Tibial nerve (tissue), 4 donors: ENCODE measurements around the gene DUOXA2. TPM values are rescaled to one million over a fixed set of nuclear protein-coding genes. Genes with fewer than 3 reads are reported as not detected.

Experiments
- DNase-seq, 2 donors: peaks; one replicate each; pipeline ENCODE4 v3.0.0-alpha.2; 2019; ENCODE audit warnings: low spot score in 2 of 2
- H3K27ac ChIP-seq, 4 donors: fragments of 200-600 bp; sonication (generic) in 3 of 4; one replicate each; pipeline ENCODE4 v1.5.1; 2017 to 2019; ENCODE audit warnings: mild to moderate bottlenecking in 1 of 4
- H3K27me3 ChIP-seq, 2 donors: fragments of 200-600 bp; sonication (generic) in 1 of 2; one replicate each; pipeline versions ENCODE4 v1.5.1 to v1.6.0; 2017 to 2019
- H3K36me3 ChIP-seq, 3 donors: fragments of 200-600 bp; sonication (generic); one replicate each; pipeline ENCODE4 v1.5.1; 2018 to 2019
- H3K4me1 ChIP-seq, 4 donors: fragments of 200-600 bp; sonication (generic) in 3 of 4; one replicate each; pipeline ENCODE4 v1.5.1; 2017 to 2019
- H3K4me3 ChIP-seq, 4 donors: fragments of 200-600 bp; sonication (generic) in 3 of 4; one replicate each; pipeline ENCODE4 v1.5.1; 2017 to 2019; ENCODE audit warnings: mild to moderate bottlenecking in 1 of 4, moderate library complexity in 1 of 4
- H3K9me3 ChIP-seq, 4 donors: fragments of 200-600 bp; sonication (generic) in 3 of 4; one replicate each; pipeline ENCODE4 v1.5.1; 2017 to 2019
- CTCF ChIP-seq, 5 experiments: fragments of 200-600 bp in 3 of 5; fragments of 450-650 bp in 2 of 5; sonication (generic) in 3 of 5; IDR thresholded peaks; one replicate each; pipeline ENCODE4 v1.5.1; 2016 to 2019; ENCODE audit warnings: antibody characterized with exemption in 5 of 5, mild to moderate bottlenecking in 3 of 5, moderate library complexity in 2 of 5
- EP300 ChIP-seq, 2 donors: sonication (generic); formaldehyde crosslinking; IDR thresholded peaks; one replicate each; pipeline ENCODE4 v1.6.1; 2017; ENCODE audit warnings: antibody characterized with exemption in 2 of 2, mild to moderate bottlenecking in 1 of 2
- POLR2A ChIP-seq, 2 donors: fragments of 450-650 bp; IDR thresholded peaks; one replicate each; pipeline ENCODE4 v1.6.1; 2017; ENCODE audit warnings: antibody characterized with exemption in 2 of 2, mild to moderate bottlenecking in 2 of 2, moderate library complexity in 2 of 2
- WGBS, 2 donors: methylation state at CpG; one replicate each; pipeline ENCODE4 v1.1.5; 2018; 5-methylcytosine and 5-hydroxymethylcytosine counted together
- total RNA-seq, 4 donors: library from RNA; depleted of rRNA; stranded (reverse); fragments of >200 nt; gene quantifications; one replicate each; pipeline ENCODE4 v1.1.0, GENCODE V29; 2016

DUOXA2 gene
- total RNA-seq, 4 donors from 2014 or later: not detected

- no peak overlapping the region for H3K4me3 ChIP-seq
- no peaks in the 10 kb centered on the region for H3K27me3 ChIP-seq
- peaks cover 0 to 35% (median 0%) of the 10 kb centered on the region in 3 donors for H3K36me3 ChIP-seq
- WGBS, 2 donors: 72 to 74% methylated on average over 9 of the region's 9 CpGs
- no peak for DNase-seq
- no peaks in the 10 kb centered on the region for H3K4me1 ChIP-seq
- no peak for TF ChIP-seq EP300 (IDR thresholded peaks at IDR 0.05)
- TF ChIP-seq POLR2A (IDR thresholded peaks at IDR 0.05): no peak
- no peak for TF ChIP-seq CTCF (IDR thresholded peaks at IDR 0.05)
- H3K27ac ChIP-seq: no peak overlapping the region
- H3K9me3 ChIP-seq: no peaks in the 10 kb centered on the region
These were observed 30.6 kb downstream of the DUOXA2 start for GRCh38 chr15:45144775-45145174.

GRCh38 chr15:45146405-45146804, 32.3 kb downstream of the DUOXA2 start:
- whole genome bisulfite sequencing, 2 donors: 88 to 89% methylated on average over 4 of the region's 4 CpGs
- no peaks in the 10 kb centered on the region for H3K4me1 ChIP-seq
- DNase-seq: no peak
- H3K36me3 ChIP-seq: peaks cover 0 to 34% (median 0%) of the 10 kb centered on the region in 3 donors
- TF ChIP-seq EP300 (IDR thresholded peaks at IDR 0.05) (no peak), CTCF (IDR thresholded peaks at IDR 0.05) (no peak), POLR2A (IDR thresholded peaks at IDR 0.05) (no peak)
- H3K9me3 ChIP-seq: no peaks in the 10 kb centered on the region
- H3K27ac ChIP-seq: no peak overlapping the region
- H3K4me3 ChIP-seq: no peak overlapping the region
- no peaks in the 10 kb centered on the region for H3K27me3 ChIP-seq

DNA sequence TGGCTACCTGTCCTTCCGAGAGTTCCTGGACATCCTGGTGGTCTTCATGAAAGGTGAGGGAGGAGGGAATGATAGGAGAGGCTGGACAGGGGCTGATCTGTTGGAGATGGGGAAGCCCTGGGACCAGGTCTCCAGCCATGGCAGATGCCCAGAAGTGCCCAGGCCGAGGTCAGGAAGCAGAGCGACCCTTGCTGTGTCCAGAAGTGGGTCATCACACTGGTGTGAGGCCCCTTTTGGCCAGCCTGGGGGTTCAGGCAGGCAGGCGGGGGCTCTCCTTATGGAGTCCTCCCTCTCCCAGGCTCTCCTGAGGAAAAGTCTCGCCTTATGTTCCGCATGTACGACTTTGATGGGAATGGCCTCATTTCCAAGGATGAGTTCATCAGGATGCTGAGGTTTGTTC, 33.5 kb downstream of the DUOXA2 start:
- no peak overlapping the region for H3K4me3 ChIP-seq
- no peaks in the 10 kb centered on the region for H3K4me1 ChIP-seq
- TF ChIP-seq POLR2A (IDR thresholded peaks at IDR 0.05) (no peak), EP300 (IDR thresholded peaks at IDR 0.05) (no peak), CTCF (IDR thresholded peaks at IDR 0.05) (no peak)
- no peaks in the 10 kb centered on the region for H3K9me3 ChIP-seq
- H3K36me3 ChIP-seq: peaks cover 0 to 43% (median 0%) of the 10 kb centered on the region in 3 donors
- DNase-seq: no peak
- H3K27me3 ChIP-seq: no peaks in the 10 kb centered on the region
- H3K27ac ChIP-seq: no peak overlapping the region
- WGBS, 2 donors: 93 to 95% methylated on average over 7 of the region's 7 CpGs

DNA sequence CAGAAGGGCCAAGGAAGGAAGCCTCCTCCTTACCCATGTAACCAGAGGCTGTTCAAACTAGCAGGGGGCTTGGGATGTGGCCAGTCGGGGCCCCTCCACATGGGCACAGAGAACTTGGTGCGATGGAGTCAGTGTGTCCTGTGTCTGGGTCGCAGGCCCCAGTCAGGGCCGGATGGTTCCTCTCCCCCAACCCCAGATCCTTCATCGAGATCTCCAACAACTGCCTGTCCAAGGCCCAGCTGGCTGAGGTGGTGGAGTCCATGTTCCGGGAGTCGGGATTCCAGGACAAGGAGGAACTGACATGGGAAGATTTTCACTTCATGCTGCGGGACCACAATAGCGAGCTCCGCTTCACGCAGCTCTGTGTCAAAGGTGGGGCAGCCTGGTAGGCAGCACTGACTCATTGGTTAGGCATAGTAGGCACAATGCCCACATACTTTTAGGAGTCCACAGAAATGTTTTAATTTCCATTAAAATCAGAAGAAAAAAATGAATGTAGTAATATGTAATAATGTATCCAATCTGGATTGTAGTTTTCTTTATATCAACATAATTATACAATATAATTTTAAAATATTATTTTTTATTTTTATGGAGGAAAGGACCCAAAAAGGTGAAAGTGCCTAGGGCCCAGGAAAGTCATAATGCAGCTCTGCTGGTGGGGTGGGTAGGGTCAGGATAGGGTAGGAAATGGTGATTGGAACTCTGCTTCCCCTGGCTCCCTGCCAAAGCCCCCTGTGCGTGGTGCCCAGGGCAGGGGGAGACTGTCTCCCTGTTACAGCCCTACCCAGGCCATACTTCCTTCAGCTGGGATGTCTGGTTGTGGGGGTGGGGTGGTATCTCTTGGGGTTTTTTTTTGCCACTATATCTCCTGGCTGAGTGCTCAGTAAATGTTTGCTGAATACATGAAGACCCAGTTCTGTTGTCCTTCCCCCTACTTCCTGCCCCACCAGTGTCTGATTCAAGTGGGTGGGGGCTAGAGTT, 34.2 kb downstream of the DUOXA2 start:
- no peak overlapping the region for H3K4me3 ChIP-seq
- no peak overlapping the region for H3K27ac ChIP-seq
- DNase-seq: no peak
- H3K36me3 ChIP-seq: peaks cover 0 to 39% (median 0%) of the 10 kb centered on the region in 3 donors
- TF ChIP-seq CTCF (IDR thresholded peaks at IDR 0.05) (no peak), POLR2A (IDR thresholded peaks at IDR 0.05) (no peak), EP300 (IDR thresholded peaks at IDR 0.05) (no peak)
- no peaks in the 10 kb centered on the region for H3K4me1 ChIP-seq
- H3K27me3 ChIP-seq: no peaks in the 10 kb centered on the region
- H3K9me3 ChIP-seq: no peaks in the 10 kb centered on the region
- WGBS, 2 donors: 79% methylated on average over 12 of the region's 12 CpGs

DNA sequence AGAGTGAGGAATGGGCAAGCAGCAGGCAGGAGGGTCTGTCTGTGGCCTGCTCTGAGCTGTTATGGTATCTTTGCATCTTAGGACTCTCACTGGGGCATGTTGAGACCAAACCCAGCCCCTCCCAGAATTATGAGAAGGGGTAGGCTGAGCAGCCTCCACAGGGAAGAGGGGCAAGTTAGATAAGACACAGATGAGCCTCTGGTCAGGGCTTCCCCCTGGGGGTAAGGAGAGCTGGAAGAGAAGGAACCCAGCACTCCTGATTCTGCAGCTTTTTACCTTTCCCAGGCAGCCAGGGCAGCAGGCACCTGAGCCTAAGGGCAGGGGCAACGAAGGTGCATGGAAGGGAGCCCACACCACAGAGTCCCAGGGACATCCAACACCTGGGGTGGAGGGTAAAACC, 34.9 kb downstream of the DUOXA2 start:
- no peaks in the 10 kb centered on the region for H3K9me3 ChIP-seq
- H3K36me3 ChIP-seq: peaks cover 0 to 32% (median 0%) of the 10 kb centered on the region in 3 donors
- H3K27ac ChIP-seq: no peak overlapping the region
- no peak for TF ChIP-seq EP300 (IDR thresholded peaks at IDR 0.05)
- TF ChIP-seq CTCF (IDR thresholded peaks at IDR 0.05): no peak
- no peak for TF ChIP-seq POLR2A (IDR thresholded peaks at IDR 0.05)
- H3K27me3 ChIP-seq: no peaks in the 10 kb centered on the region
- no peaks in the 10 kb centered on the region for H3K4me1 ChIP-seq
- WGBS, 2 donors: 78 to 83% methylated on average over 1 of the region's 1 CpG
- no peak for DNase-seq
- no peak overlapping the region for H3K4me3 ChIP-seq
